Osteocyte (in vitro differentiated cells): ENCODE results near the gene MPPED1. TPM values are rescaled to one million over a fixed set of nuclear protein-coding genes. Genes with fewer than 3 reads are reported as not detected.

Experiments used
- DNase-seq: peaks from one replicate; pipeline ENCODE4 v3.0.0; 2021; ENCODE audit warnings: mixed read lengths; ENCODE audit not compliant: unreplicated experiment; ENCODE audit errors: extremely low spot score
- H3K27ac Mint-ChIP-seq: one replicate; pipeline ENCODE4 v1.8.0; 2021; ENCODE audit warnings: mild to moderate bottlenecking, mixed read lengths; ENCODE audit not compliant: unreplicated experiment
- H3K27me3 Mint-ChIP-seq: one replicate; pipeline ENCODE4 v1.8.0; 2021; ENCODE audit warnings: mixed read lengths; ENCODE audit not compliant: unreplicated experiment
- H3K36me3 Mint-ChIP-seq: one replicate; pipeline ENCODE4 v1.8.0; 2021; ENCODE audit warnings: mixed read lengths; ENCODE audit not compliant: unreplicated experiment
- H3K4me1 Mint-ChIP-seq: one replicate; pipeline ENCODE4 v1.8.0; 2021; ENCODE audit warnings: mixed read lengths; ENCODE audit not compliant: unreplicated experiment
- H3K4me3 Mint-ChIP-seq: one replicate; pipeline ENCODE4 v1.8.0; 2021; ENCODE audit warnings: mild to moderate bottlenecking, moderate library complexity, mixed read lengths; ENCODE audit not compliant: unreplicated experiment
- H3K9me3 Mint-ChIP-seq: one replicate; pipeline ENCODE4 v1.8.0; 2021; ENCODE audit warnings: mixed read lengths; ENCODE audit not compliant: unreplicated experiment
- total RNA-seq: library from RNA; stranded (reverse); gene quantifications from 2 replicates; pipeline ENCODE4 v1.2.1, GENCODE V29; 2021
- TF ChIP-seq, protein P1 (sequence below): fragments of 200-600 bp; sonication (generic); IDR thresholded peaks from 2 replicates; pipeline ENCODE4 v1.5.0; 2021; ENCODE audit warnings: antibody characterized with exemption, mild to moderate bottlenecking, moderate library complexity

MPPED1 gene
- total RNA-seq, 1 donor from 2014 or later = not detected

DNA sequence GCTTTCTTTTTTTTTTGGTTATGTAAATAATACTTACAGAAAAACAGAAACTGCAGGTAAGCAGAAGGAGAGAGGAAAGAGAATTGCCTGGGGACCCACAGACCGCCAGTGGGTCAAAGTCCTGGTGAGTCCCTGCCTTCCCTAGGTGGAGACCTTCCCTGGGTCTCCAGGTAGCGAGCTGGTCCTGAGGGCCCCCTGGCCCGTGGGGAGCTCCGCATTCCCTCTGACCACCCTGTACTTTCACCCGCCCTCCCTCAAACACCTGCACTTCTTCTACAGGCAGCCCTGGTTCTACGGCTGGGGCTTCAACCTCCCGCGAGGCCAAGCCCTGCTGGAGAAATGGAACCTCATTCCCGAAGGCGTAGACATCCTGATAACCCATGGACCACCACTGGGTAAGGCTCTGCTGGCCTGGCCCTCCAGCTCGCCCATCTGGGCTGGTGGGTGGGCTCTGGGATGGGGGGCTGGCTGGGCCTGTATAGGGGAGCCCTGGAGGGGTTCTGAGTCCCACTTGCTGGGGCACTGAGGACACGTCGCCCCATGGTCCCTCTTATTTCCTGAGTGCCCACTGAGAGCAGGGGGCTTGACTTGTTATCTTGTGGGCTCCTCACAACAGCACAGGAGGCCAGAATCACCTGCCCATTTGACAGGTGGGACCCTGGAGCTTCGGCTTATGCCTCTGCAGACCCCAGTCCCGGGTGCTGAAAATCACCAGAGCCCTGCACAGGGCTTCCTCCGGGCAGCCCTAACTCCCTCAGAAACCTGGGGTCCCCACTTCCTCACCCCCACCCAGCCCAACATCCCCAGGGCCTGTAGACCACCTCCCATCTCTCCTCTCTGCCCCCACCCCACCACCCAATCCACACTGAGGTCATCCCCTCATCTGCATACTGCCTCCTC is 86.4 kb downstream of the MPPED1 start:
- no peaks in the 10 kb centered on the region for H3K9me3 Mint-ChIP-seq
- TF ChIP-seq, protein P1, sequence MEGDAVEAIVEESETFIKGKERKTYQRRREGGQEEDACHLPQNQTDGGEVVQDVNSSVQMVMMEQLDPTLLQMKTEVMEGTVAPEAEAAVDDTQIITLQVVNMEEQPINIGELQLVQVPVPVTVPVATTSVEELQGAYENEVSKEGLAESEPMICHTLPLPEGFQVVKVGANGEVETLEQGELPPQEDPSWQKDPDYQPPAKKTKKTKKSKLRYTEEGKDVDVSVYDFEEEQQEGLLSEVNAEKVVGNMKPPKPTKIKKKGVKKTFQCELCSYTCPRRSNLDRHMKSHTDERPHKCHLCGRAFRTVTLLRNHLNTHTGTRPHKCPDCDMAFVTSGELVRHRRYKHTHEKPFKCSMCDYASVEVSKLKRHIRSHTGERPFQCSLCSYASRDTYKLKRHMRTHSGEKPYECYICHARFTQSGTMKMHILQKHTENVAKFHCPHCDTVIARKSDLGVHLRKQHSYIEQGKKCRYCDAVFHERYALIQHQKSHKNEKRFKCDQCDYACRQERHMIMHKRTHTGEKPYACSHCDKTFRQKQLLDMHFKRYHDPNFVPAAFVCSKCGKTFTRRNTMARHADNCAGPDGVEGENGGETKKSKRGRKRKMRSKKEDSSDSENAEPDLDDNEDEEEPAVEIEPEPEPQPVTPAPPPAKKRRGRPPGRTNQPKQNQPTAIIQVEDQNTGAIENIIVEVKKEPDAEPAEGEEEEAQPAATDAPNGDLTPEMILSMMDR = no peak
- no peak overlapping the region for H3K4me3 Mint-ChIP-seq
- no peak overlapping the region for H3K27ac Mint-ChIP-seq
- H3K4me1 Mint-ChIP-seq = no peaks in the 10 kb centered on the region
- no peaks in the 10 kb centered on the region for H3K36me3 Mint-ChIP-seq
- no peak for DNase-seq
- no peaks in the 10 kb centered on the region for H3K27me3 Mint-ChIP-seq

DNA sequence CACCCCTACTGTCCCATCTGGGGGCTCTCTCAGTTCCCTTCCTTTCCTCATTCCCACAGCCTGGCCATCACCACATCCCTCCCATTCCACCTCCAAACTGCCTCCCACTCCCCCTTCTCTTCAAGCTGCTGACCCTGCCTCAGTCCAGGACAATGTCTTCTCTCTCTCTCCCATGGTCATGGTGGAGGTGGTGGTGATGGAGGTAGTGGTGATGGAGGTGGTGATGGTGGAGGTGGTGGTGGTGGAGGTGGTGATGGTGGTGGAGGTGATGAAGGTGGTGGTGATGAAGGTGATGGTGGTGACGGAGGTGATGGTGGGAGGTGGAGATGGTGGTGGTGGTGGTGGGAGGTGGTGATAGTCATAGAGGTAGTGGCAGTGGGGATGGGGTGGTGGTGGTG is 87.0 kb downstream of the MPPED1 start:
- no peaks in the 10 kb centered on the region for H3K36me3 Mint-ChIP-seq
- H3K4me1 Mint-ChIP-seq = no peaks in the 10 kb centered on the region
- TF ChIP-seq, protein P1 = no peak
- no peaks in the 10 kb centered on the region for H3K9me3 Mint-ChIP-seq
- H3K27me3 Mint-ChIP-seq = no peaks in the 10 kb centered on the region
- DNase-seq = no peak
- H3K27ac Mint-ChIP-seq = no peak overlapping the region
- H3K4me3 Mint-ChIP-seq = no peak overlapping the region

DNA sequence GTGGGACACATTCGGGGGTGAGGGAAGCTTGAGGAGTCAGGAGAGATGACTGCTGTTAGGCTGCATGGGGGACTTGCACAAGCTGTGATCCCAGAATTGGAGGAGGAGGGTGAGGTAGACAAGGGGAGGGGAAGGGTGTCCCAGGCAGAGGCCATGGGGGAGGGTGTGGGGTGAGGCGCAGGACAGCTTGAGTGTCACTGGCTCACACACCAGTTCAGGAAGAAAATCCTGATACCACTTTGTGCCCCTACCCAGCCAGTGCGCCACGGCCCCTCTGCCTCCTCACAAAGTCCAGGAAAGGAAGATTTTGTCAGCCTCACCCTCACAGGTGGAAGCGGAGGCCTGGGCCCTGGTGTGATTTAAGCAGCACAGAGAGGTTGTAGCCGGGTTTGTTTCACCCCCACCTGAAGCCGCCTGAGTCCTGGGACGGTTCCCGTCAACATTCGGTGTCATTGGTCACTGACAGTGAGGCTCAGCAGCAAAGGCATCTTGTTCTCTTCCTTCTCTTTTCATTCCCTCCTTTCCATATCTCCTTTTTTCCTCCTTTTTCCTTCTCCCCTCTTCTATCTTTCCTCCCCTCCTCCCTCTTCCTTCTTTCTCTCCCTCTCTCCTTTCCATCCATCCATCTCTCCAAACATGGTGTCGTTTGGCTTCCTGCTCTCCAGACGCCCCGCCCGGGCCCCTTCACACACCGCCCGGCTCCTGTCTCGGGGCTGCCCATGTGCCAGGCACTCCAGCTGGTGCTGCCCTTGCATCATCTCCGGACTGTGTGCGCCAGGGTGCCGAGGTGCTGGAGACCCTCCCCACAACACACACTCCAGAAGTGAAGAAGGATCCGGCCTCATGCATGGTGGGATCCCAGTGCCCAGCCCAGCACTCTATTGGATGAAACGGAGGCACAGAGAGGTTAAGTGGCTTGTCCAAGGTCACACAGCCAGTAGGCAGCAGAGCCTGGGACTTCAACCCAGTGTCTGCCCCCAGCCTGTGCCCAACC is 89.3 kb downstream of the MPPED1 start:
- TF ChIP-seq, protein P1 = no peak
- no peak for DNase-seq
- Mint-ChIP-seq H3K4me3 (no peak overlapping the region), H3K27ac (no peak overlapping the region), H3K9me3 (no peaks in the 10 kb centered on the region), H3K4me1 (no peaks in the 10 kb centered on the region), H3K27me3 (no peaks in the 10 kb centered on the region), H3K36me3 (no peaks in the 10 kb centered on the region)

DNA sequence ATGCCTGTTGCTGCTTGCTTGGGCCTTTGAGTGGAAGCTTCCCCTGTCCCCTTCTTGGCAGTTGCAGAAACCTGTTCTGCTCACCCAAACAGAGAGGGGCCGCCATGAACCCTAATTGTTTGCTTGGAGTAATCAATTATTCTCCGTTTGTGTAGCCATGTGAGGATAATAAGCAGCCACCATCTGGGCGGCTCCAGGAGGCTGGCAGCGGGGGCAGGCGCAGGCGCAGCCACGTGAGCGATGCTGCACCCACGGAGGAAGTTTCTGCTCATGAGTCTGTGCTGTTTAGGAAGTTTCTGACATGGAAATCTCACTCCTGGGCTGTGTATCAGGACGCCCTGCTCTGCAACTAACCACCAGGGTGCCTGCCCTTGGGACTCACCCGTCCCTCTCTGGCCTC is 90.1 kb downstream of the MPPED1 start:
- Mint-ChIP-seq H3K4me3 (no peak overlapping the region), H3K27me3 (no peaks in the 10 kb centered on the region), H3K4me1 (no peaks in the 10 kb centered on the region), H3K9me3 (no peaks in the 10 kb centered on the region), H3K36me3 (no peaks in the 10 kb centered on the region), H3K27ac (no peak overlapping the region)
- TF ChIP-seq, protein P1 = no peak
- DNase-seq = no peak
